Left colon (tissue), 2 donors: ENCODE data around the gene NCAM1. TPM values are rescaled to one million over a fixed set of nuclear protein-coding genes. Genes with fewer than 3 reads are reported as not detected.

Experiments used
- ATAC-seq: fragments of 200-7000 bp; cut with Tn5 transposase; one replicate; pipeline ENCODE4 v1.9.1; 2020; ENCODE audit warnings: mild to moderate bottlenecking, moderate library complexity
- DNase-seq, 2 donors: peaks; one replicate each; pipeline ENCODE4 v3.0.0-alpha.2; 2020
- intact Hi-C, 2 donors: fragments of 100-400 bp; cut with DNase I in 1 of 2; cut with micrococcal nuclease in 1 of 2; formaldehyde crosslinking; loops; one replicate each; pipeline versions ENCODE4 v1.11.2 to v1.14.0; 2022; cut with DNase I, micrococcal nuclease
- total RNA-seq, 2 donors: library from RNA; stranded (reverse); fragmentation: NEBNext Ultra II Directional; extraction: Animal tissue kit (Norgen Biotek cat#: 25700); gene quantifications; one replicate each; pipeline ENCODE4 v1.2.1, GENCODE V29; 2021
- donor health status: DM: no; HTN: no; CAD: no.
- donor health status: DM: yes; HTN: yes; CAD: no.

The NCAM1 gene
- total RNA-seq, 2 donors from 2014 or later: 3.1 to 12.1 TPM

DNA sequence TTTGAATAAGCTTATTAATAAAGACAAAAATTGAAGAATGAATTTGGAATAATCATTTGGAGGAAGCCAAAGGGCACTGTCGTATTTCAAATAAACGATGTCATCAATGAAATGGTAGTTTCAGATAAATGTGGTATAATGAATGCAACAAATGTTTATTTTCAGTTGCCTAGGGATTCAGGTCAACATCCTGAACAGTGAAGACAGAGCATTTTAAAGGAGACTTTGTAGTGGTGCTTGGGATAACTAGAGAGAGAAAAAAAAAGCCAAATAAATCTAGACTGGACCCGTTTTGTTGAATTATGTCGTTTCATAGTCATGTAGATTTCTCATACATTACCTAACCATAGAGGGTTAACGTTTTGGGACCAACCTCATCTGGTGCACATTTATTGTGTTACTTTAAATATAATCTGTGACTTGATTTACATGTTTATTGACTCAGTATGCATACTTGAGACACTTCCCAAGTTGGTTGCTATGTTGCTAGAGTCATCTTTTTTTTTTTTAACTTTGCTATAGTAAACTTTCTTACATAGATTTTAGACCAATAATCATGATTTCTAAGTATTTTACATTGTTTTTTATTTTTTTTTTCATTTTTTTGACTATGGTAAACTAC lies 111.1 kb downstream of the NCAM1 start:
- ATAC-seq: no peak
- no peak for DNase-seq
- intact Hi-C loops: no loop called here

- ATAC-seq: no peak
- no peak for DNase-seq
- intact Hi-C loops: no loop called here
These were observed 112.2 kb downstream of the NCAM1 start for GRCh38 chr11:113073290-113073953.

DNA sequence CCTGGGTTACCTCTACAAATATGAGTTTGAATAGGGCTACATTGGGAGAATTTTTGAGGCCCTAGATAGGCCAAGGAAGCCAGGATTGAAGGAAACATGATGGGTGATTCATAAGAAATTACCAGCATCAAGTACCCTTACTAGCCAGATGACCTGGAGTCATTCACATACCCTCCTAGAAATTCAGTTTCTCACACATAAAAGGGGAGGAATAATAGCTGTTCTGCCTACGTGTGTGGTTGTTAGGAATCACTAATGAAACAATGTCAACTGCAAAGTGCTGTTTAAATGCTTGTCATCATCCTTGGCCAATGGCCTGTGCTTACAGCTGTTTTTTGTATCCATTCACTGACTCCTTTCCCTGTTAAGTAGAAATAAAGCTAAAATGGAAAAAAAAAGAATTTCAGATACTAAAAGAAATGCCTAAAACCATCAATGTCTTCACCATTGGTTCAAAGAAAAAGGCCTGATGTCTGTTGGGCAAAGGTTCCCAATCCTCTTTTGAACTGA lies 114.4 kb downstream of the NCAM1 start:
- intact Hi-C loops: no loop called here
- ATAC-seq: no peak

GRCh38 chr11:113077379-113077778 lies 116.2 kb downstream of the NCAM1 start:
- DNase-seq: no peak
- ATAC-seq: no peak
- intact Hi-C loops: no loop called here

More for the DNA sequence above, 114.4 kb downstream of the NCAM1 start:
- DNase-seq: no peak

DNA sequence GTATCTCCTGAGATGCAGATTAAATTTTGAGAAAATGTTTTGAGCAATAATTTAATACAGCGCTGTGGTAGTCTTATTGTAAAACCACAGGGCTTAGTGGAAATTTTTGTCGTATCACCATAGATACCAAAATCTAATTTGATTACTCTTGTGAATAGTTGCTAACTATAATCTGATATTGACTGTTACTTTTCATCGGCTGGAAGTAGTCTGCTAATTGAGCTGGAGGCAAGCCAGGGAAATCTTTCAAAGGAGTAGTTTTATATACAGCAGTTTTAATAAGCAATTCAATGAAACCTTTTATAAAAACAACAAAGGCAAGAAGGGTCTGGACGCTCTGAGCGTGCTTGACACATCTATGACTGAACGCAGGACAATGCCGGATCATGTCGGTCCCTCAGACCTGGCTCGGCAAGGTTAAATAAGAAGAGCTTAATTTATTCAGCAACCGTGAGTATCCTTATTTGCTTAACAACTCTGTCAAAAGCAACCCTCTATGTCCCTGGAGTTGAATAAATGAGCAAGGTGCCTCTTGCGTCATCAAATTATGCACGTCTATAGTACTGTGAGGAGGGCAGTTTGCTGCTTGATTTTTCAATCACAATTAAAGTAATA lies 121.2 kb downstream of the NCAM1 start:
- DNase-seq (no peak), ATAC-seq (no peak)
- intact Hi-C loops: no loop called here

DNA sequence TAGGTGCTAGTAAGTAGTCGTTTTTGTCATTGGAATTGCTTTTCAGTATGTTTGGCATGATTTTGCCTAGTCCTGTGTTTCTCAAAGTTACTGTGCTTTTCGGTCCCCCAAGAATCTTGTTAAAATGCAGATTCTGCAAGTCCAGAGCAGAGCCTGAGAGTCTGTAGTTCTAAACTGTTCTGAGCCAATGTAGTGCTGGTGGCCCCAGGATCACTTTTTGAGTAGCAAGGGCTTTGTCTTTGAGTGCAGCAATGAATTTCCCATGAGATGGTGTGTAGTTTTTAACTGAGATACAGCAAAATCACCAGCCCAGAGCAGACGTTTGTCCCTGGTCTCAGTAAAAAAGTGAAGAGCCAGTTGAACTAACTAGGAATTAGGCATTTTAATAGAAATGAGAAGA lies 122.4 kb downstream of the NCAM1 start:
- ATAC-seq (no peak), DNase-seq (no peak)
- intact Hi-C loops: no loop called here

DNA sequence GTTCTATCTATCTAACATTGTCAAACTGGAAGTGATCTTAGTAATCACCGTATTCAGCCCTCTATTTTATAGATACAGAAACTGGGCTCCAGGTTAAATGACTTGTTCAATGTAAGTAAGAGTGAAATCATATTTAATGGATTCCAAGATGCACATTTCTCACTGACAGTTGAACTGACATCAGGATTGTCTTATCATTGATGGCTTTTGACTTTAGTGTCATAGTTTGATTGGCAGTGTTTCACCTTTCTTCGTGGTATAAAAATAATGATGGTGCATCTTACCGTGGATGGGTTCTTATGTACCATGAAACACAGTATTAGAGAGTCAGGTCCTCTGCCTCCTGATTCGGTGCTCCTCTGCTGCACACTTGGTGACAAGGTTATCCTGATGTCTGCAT lies 123.1 kb downstream of the NCAM1 start:
- ATAC-seq (no peak), DNase-seq (no peak)
- intact Hi-C loops: no loop called here

- no peak for DNase-seq
- intact Hi-C loops: no loop called here
- no peak for ATAC-seq
These were observed 124.2 kb downstream of the NCAM1 start for GRCh38 chr11:113085446-113085845.

DNA sequence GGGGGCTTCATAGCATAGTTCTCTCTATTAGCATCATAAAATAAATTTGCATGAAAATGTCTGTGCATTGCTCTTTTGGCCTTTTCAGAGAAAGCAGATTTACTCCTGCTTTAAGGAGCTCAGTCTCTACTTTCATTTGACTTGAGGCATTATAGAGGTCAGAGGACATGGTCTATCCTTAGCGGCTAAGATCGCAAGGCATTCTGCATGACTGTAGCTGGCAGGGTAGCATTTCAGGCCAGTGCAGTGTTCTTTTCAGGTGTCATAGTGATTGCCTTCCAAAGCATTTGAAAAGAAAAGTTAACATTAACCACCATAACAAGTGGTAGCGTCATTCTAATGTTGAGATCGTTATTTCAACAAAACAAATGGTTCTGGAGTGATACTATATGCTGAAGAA lies 126.5 kb downstream of the NCAM1 start:
- DNase-seq (no peak), ATAC-seq (no peak)
- intact Hi-C loops: no loop called here

DNA sequence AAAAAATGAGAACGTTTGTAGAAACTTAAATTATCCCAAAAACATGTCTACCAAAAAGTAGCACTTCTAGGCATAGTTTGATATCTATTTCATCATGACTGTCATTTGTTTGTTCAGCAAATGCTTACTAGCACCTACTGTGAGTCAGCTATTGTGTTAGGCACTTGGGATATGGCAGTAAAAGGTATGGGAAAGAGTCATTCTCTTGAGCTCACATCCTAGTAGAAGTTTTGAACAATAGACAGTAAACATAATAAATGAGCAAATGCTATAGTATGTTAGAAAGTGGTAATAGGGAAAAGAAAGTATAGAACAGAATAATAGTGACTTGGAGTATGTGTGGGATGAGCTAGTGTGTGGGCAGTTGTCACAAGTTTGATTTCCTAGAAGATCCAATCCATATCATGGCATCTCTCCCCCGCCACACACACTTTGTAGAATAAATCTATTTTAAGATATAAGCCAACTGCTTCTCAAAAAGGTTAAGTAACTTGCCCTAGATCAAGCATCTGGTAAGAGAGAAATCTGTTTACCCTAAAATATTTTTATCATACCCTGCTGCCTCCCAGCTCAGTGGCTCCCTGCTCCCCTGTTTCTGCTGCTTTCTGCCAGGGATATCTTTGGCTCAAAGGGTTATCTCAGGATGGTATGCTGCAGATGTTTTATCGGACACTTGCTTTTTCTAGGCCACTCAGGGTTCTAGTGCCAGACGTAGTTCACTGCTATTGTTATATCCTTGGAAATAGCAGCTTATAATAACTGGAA lies 129.7 kb downstream of the NCAM1 start:
- no peak for DNase-seq
- intact Hi-C loops: no loop called here
- ATAC-seq: no peak

GRCh38 chr11:113091481-113091780 lies 130.2 kb downstream of the NCAM1 start:
- intact Hi-C loops: no loop called here
- no peak for ATAC-seq
- DNase-seq: no peak

- intact Hi-C loops: no loop called here
- DNase-seq (no peak), ATAC-seq (no peak)
These were observed 135.4 kb downstream of the NCAM1 start for GRCh38 chr11:113096648-113097047.

- intact Hi-C loops: no loop called here
- ATAC-seq (no peak), DNase-seq (no peak)
These were observed 142.9 kb downstream of the NCAM1 start for GRCh38 chr11:113103932-113104690.

DNA sequence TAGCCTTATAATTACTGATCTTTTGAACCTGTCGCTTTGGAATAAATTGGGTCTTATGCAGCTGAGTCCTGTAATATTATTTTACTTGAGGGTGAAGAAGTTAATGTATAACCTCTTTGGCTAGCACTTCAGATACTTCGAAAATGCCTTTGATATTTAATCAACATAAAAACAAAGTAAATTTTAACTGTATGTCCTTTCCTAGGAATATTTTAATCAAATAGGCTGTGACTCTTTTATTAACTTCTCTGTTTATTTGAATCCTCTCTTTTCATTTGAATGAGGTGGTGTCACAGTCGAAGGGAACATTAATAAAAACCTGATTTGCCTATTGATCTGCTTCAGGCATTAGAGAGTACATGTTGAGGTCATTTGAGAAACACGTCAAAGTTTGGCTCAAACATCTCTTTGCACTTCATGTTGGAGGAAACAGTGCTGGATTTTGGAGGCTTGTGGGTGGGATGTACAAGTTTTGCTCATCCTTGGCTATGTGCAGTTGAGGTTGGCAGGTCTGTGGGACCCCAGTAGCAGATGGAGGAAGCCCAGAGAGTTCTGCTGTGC lies 143.6 kb downstream of the NCAM1 start:
- DNase-seq (no peak), ATAC-seq (no peak)
- intact Hi-C loops: no loop called here

DNA sequence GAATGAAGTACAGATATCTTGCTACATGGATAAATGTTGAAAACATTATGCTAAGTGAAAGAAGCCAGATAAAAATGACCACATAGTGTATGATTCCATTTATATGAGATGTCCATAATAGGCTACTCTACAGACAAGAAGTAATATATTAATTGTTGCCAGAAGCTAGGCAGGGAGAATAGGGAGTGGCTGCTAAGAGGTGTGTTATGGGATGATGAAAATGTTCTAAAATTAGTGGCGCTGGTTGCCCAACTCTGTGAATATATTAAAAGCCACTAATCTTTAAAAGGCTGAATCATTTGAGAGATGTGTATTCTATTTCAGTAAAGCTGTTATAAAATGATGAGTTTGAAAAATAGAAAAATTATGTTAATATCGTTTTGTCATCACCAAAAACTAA lies 144.4 kb downstream of the NCAM1 start:
- DNase-seq: no peak
- ATAC-seq: no peak
- intact Hi-C loops: no loop called here

- intact Hi-C loops: no loop called here
- ATAC-seq (no peak), DNase-seq (no peak)
These were observed 145.3 kb downstream of the NCAM1 start for GRCh38 chr11:113106507-113106906.

- ATAC-seq: no peak
- intact Hi-C loops: loop anchor here in 1 of 2 donors (10.0 kb wide), 1 partner anchor 515 kb away; no protein-coding TSS in a partner anchor
- no peak for DNase-seq
These were observed 148.8 kb downstream of the NCAM1 start for GRCh38 chr11:113110046-113110445.

DNA sequence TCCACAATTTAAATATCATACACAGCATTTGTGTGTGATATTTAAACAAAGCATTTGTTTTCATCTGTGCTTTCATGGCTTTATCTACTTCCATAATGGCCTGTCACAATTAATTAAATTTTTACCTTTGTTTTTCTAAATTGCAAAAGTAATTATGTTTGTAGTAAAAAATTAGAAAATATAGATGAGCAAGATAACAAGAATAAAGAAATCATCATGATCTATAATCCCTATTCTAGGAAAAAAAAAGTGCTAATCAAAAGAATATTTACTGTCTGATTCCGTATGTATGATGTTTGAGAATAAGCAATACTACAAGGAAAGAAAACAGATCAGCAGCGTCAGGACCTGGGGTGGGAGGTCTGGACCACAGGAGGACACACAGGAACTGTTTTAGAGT lies 149.9 kb downstream of the NCAM1 start:
- no peak for DNase-seq
- no peak for ATAC-seq
- intact Hi-C loops: loop anchor here in 1 of 2 donors (10.0 kb wide), 1 partner anchor 516 kb away; no protein-coding TSS in a partner anchor

DNA sequence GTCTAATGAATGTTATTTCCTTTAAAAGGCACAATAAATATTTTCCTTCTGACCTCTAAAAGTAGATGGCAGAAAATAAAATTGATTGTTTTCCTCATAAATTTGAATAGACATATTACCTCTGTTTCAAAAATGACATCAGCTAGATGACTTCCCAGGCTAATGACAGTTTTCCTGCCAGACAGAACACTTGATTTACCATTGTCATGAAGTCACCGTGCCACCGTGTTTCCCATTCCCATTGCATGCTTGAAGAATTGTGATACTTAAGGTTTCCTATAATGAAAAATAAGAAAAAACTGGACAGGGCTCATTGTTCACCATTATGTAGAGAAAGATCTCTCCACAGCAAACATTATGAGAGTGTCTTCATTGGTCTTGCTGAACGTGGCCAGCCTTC lies 151.1 kb downstream of the NCAM1 start:
- intact Hi-C loops: loop anchor here in 1 of 2 donors (10.0 kb wide), 1 partner anchor 518 kb away; no protein-coding TSS in a partner anchor

More for the DNA sequence above, 151.1 kb downstream of the NCAM1 start:
- no peak for ATAC-seq
- DNase-seq: no peak
